Osteoblast (primary cell): ENCODE data around the gene TAPBP. TPM values are rescaled to one million over a fixed set of nuclear protein-coding genes. Genes with fewer than 3 reads are reported as not detected.

Experiments
- DNase-seq: peaks from one replicate; pipeline ENCODE4 v3.0.0; 2011; ENCODE audit warnings: low spot score, mixed read lengths; ENCODE audit not compliant: insufficient read length; ENCODE audit errors: missing footprints
- H2AFZ ChIP-seq: 2 replicates; pipeline ENCODE4 v1.6.0; 2011; ENCODE audit warnings: mild to moderate bottlenecking, low read length
- H3K27ac ChIP-seq: 2 replicates; pipeline ENCODE4 v1.5.1; 2011; ENCODE audit warnings: mild to moderate bottlenecking, low read depth, low read length, moderate library complexity
- H3K27me3 ChIP-seq: 2 replicates; pipeline ENCODE4 v1.6.0; 2012; ENCODE audit warnings: mild to moderate bottlenecking, control low read depth, inconsistent platforms, low read length, moderate library complexity; ENCODE audit not compliant: insufficient read depth
- H3K36me3 ChIP-seq: 2 replicates; pipeline ENCODE4 v1.5.1; 2011; ENCODE audit warnings: mild to moderate bottlenecking, low read length, control low read depth, moderate library complexity; ENCODE audit not compliant: insufficient read depth
- H3K4me1 ChIP-seq: 2 replicates; pipeline ENCODE4 v1.5.1; 2011; ENCODE audit warnings: mild to moderate bottlenecking, low read length, control low read depth, moderate library complexity; ENCODE audit not compliant: insufficient read depth
- H3K4me2 ChIP-seq: 2 replicates; pipeline ENCODE4 v1.6.0; 2011; ENCODE audit warnings: mild to moderate bottlenecking, low read length; ENCODE audit not compliant: insufficient read depth
- H3K4me3 ChIP-seq: fragments of 200-600 bp; sonication (generic); 3 replicates; pipeline ENCODE4 v1.5.1; 2012; ENCODE audit warnings: mild to moderate bottlenecking, low read length, inconsistent platforms; ENCODE audit not compliant: insufficient read depth
- H3K79me2 ChIP-seq: 2 replicates; pipeline ENCODE4 v1.6.0; 2012; ENCODE audit warnings: mild to moderate bottlenecking, low read length, control low read depth, inconsistent platforms; ENCODE audit not compliant: insufficient read depth
- H3K9me3 ChIP-seq: 2 replicates; pipeline ENCODE4 v1.5.1; 2011; ENCODE audit warnings: low read depth, low read length, control low read depth
- H4K20me1 ChIP-seq: 2 replicates; pipeline ENCODE4 v1.6.0; 2012; ENCODE audit warnings: mild to moderate bottlenecking, low read length, control low read depth; ENCODE audit not compliant: insufficient read depth
- total RNA-seq: library from RNA; depleted of rRNA; stranded (reverse); fragments of >200 nt; gene quantifications from 2 replicates; pipeline ENCODE4 v1.2.3, GENCODE V29; 2012
- TF ChIP-seq, protein P1 (sequence below): IDR thresholded peaks from 2 replicates; pipeline ENCODE4 v1.5.1; 2011; ENCODE audit warnings: mild to moderate bottlenecking, low read depth, low read length, moderate library complexity; ENCODE audit errors: extremely low read depth

TAPBP gene
- total RNA-seq, 1 donor, result 92.6 TPM

GRCh38 chr6:33324125-33324524 is 10.2 kb upstream of the TAPBP start:
- H3K4me3 ChIP-seq, result peak overlapping the region; percentile 89
- H4K20me1 ChIP-seq, result peaks cover 7% of the 10 kb centered on the region
- H2AFZ ChIP-seq, result no peak overlapping the region

GRCh38 chr6:33323623-33323948 is 9.7 kb upstream of the TAPBP start:
- H3K79me2 ChIP-seq, result peaks cover 31% of the 10 kb centered on the region
- no peak overlapping the region for H3K27ac ChIP-seq
- TF ChIP-seq, protein P1, sequence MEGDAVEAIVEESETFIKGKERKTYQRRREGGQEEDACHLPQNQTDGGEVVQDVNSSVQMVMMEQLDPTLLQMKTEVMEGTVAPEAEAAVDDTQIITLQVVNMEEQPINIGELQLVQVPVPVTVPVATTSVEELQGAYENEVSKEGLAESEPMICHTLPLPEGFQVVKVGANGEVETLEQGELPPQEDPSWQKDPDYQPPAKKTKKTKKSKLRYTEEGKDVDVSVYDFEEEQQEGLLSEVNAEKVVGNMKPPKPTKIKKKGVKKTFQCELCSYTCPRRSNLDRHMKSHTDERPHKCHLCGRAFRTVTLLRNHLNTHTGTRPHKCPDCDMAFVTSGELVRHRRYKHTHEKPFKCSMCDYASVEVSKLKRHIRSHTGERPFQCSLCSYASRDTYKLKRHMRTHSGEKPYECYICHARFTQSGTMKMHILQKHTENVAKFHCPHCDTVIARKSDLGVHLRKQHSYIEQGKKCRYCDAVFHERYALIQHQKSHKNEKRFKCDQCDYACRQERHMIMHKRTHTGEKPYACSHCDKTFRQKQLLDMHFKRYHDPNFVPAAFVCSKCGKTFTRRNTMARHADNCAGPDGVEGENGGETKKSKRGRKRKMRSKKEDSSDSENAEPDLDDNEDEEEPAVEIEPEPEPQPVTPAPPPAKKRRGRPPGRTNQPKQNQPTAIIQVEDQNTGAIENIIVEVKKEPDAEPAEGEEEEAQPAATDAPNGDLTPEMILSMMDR, result no peak
- peaks cover 16% of the 10 kb centered on the region for H3K36me3 ChIP-seq
- peaks cover 45% of the 10 kb centered on the region for H3K4me1 ChIP-seq
- H3K27me3 ChIP-seq, result no peaks in the 10 kb centered on the region
- peaks cover 7% of the 10 kb centered on the region for H4K20me1 ChIP-seq
- no peak for DNase-seq
- H2AFZ ChIP-seq, result peak overlapping the region; percentile 98
- no peaks in the 10 kb centered on the region for H3K9me3 ChIP-seq
- peak overlapping the region; percentile 98 for H3K4me2 ChIP-seq
- peak overlapping the region; percentile 89 for H3K4me3 ChIP-seq

More at GRCh38 chr6:33324125-33324524, 10.2 kb upstream of the TAPBP start:
- peaks cover 11% of the 10 kb centered on the region for H3K36me3 ChIP-seq
- peaks cover 26% of the 10 kb centered on the region for H3K79me2 ChIP-seq
- H3K9me3 ChIP-seq, result no peaks in the 10 kb centered on the region
- DNase-seq, result no peak
- no peaks in the 10 kb centered on the region for H3K27me3 ChIP-seq
- TF ChIP-seq, protein P1, result no peak
- H3K27ac ChIP-seq, result no peak overlapping the region
- peak overlapping the region; percentile 98 for H3K4me2 ChIP-seq
- peaks cover 39% of the 10 kb centered on the region for H3K4me1 ChIP-seq

DNA sequence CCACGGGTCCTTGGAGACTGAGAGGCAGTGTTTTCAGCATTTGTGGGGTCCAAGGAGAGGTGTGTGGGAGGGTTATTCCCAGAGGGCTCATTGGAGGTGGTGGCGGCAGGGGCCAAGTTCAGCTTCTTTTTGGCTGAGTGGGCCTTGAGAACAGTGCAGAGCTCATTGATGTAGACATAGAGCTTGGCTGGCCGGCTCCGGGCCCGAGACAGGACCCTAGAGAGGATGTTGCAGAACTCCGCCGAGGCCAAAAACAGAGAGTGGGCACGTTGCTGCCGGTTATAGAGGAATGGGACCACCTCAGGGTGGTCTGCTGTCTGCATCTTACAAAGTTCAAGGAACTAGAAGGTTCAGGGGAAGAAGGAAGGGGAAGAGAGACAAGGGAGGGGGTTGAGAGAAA is 7.3 kb upstream of the TAPBP start:
- Histone ChIP-seq H3K4me3 (peak overlapping the region; percentile 89), H3K4me1 (peaks cover 55% of the 10 kb centered on the region), H2AFZ (no peak overlapping the region), H3K9me3 (no peaks in the 10 kb centered on the region), H3K4me2 (peak overlapping the region; percentile 98), H3K79me2 (peaks cover 41% of the 10 kb centered on the region), H3K27me3 (no peaks in the 10 kb centered on the region), H3K36me3 (peaks cover 19% of the 10 kb centered on the region), H3K27ac (peak overlapping the region; percentile 98), H4K20me1 (peaks cover 17% of the 10 kb centered on the region)
- TF ChIP-seq, protein P1, result no peak
- DNase-seq, result no peak

DNA sequence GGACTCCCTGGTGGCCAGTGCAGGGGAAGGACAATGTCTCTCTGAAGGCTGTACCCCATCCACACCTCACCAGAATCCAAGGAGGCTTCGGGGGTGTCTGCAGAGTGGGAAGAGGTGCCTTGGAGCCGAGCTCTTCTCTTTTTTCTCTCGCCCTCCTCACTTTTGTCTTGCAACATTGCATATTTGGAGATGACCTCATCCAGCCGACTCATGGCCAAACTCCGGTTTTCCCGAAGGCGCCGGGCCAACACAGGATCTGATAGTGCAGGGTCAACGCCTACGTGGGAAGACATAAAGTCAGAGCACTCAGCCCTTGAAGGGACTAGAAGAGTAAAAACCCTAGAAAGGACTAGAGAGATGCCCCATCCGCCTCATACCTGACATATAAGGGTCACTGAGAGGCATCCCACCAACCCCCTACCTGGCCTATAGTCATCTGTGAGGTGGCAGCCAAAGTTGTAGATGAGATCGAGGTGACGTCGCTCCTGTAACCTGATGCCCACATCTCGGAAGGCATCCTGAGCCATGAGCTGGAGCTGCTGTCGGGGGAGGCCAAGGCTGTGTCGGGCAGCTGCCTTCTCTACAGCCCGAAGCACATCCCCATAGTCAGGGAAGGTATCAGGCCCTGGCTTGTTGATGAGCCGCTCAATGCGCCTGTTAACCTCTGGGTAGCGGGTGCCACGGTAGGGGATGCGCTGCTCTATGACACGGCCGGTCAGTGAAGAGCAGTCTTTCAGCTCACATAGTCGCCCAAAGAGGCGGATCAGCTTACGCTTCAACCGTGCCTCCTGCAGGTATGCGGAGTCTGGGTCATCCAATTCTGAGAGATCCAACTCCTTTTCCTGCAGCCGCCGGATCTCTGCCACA is 6.7 kb upstream of the TAPBP start:
- peak overlapping the region; percentile 98 for H3K4me2 ChIP-seq
- peak overlapping the region; percentile 98 for H3K27ac ChIP-seq
- H2AFZ ChIP-seq, result peak overlapping the region; percentile 73

More for the DNA sequence above, 6.7 kb upstream of the TAPBP start:
- H3K4me1 ChIP-seq, result peaks cover 55% of the 10 kb centered on the region
- H4K20me1 ChIP-seq, result peaks cover 18% of the 10 kb centered on the region
- peaks cover 19% of the 10 kb centered on the region for H3K36me3 ChIP-seq
- H3K4me3 ChIP-seq, result peak overlapping the region; percentile 89
- H3K9me3 ChIP-seq, result no peaks in the 10 kb centered on the region
- H3K27me3 ChIP-seq, result no peaks in the 10 kb centered on the region
- H3K79me2 ChIP-seq, result peaks cover 41% of the 10 kb centered on the region
- peak; percentile 92 for DNase-seq
- TF ChIP-seq, protein P1, result no peak
